Measurements from ENCODE around the gene CA12.

Gene CA12

DNA sequence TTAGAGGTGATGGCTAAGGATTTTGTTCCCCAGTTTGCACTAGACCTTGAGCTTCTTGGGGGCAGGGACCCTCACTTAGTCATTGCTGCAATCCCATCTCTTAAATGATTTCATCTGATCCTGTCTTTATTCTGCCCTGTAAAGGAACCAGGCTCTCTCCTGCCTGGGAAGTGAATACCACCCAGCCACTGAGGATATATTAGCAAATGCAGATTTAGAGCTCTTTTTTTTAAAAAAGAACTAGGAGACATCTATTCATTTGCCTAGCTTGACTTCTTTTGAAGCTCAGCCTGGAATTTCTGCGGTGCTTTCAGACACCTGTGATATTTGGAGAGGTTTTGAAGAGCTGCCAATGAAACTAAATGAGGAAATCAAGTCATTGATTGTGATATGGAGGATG lies 41.8 kb downstream of the CA12 start:
- H3K9ac ChIP-seq (ENCODE audit: low read depth in 1 of 2, low read length in 2 of 2), result no peak overlapping the region
- no peaks in the 10 kb centered on the region for H3K9me3 ChIP-seq (ENCODE audit: control insufficient read depth in 1 of 2, low read length in 2 of 2)
- H3K27ac ChIP-seq (ENCODE audit: low read depth, low read length), result no peak overlapping the region
- no peaks in the 10 kb centered on the region for H3K4me1 ChIP-seq (ENCODE audit: control insufficient read depth in 1 of 2, insufficient read depth in 2 of 2, low read length in 2 of 2)
- H3K27me3 ChIP-seq (ENCODE audit: control insufficient read depth in 1 of 2, insufficient read depth in 2 of 2, low read length in 2 of 2), result no peaks in the 10 kb centered on the region
- no peaks in the 10 kb centered on the region for H3K36me3 ChIP-seq (ENCODE audit: control insufficient read depth in 1 of 2, insufficient read depth in 2 of 2, low read length in 2 of 2)
- no peak overlapping the region for H3K4me3 ChIP-seq (ENCODE audit: low read depth in 1 of 2, low read length in 2 of 2)

DNA sequence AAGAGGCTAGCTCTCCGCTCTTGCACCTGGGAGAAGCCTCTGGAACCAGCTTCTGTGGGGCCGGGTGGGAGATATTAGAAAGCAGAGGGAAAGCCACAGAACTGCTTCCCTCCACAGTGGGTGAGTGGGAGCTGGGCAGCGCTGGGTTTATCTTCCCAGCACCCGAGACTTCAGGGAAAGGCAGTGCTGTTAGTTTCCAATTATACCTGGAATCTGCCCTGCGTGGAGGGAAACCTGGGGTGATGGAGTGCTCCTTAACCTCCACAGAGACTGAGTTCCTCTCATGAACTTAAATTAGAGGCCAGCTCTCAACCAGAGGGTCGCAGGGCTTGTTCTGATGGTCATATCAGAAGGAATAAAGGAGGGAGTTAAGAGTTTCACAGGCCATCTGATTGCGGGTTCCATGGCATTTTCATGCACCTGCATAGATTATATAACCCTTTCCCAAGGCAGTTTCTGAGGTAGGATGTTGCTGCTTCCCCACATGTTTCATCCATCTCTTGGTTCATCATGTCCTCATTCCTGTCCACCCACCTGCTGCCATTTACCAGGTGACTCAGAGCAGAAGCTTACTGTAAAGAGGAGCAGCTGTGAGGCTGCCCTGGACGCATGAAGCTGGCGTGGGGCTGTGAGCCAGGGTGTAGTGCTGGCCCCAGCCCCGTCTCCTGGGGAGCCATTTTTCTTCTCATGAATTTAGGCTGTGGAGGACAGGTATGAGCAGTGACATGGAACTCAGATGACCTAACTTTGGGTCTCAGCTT lies 42.5 kb downstream of the CA12 start:
- Histone ChIP-seq H3K27me3 (ENCODE audit: control insufficient read depth in 1 of 2, insufficient read depth in 2 of 2, low read length in 2 of 2) (no peaks in the 10 kb centered on the region), H3K9me3 (ENCODE audit: control insufficient read depth in 1 of 2, low read length in 2 of 2) (no peaks in the 10 kb centered on the region), H3K36me3 (ENCODE audit: control insufficient read depth in 1 of 2, insufficient read depth in 2 of 2, low read length in 2 of 2) (no peaks in the 10 kb centered on the region), H3K27ac (ENCODE audit: low read depth, low read length) (no peak overlapping the region), H3K9ac (ENCODE audit: low read depth in 1 of 2, low read length in 2 of 2) (no peak overlapping the region), H3K4me3 (ENCODE audit: low read depth in 1 of 2, low read length in 2 of 2) (no peak overlapping the region), H3K4me1 (ENCODE audit: control insufficient read depth in 1 of 2, insufficient read depth in 2 of 2, low read length in 2 of 2) (no peaks in the 10 kb centered on the region)

DNA sequence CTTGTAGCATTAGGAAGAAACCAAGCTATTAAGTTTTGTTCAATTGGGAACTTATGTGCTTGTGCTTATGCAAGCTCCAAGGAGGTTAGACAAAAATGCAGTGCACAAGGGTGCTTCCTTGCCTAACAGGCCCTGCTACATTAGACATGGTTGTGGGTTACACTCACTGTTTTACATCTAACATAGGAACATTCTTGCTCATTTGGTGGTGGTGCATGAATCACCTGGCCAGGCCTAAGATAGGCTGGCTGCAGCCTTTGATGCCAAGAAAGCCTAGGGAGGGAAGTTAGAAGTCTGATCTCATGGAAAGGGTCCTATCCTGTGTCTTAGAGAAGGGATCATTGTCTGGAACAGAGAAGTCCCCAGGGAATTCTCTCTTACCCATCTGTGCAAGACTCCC lies 43.5 kb downstream of the CA12 start:
- no peak overlapping the region for H3K9ac ChIP-seq (ENCODE audit: low read depth in 1 of 2, low read length in 2 of 2)
- H3K36me3 ChIP-seq (ENCODE audit: control insufficient read depth in 1 of 2, insufficient read depth in 2 of 2, low read length in 2 of 2), result no peaks in the 10 kb centered on the region
- no peaks in the 10 kb centered on the region for H3K9me3 ChIP-seq (ENCODE audit: control insufficient read depth in 1 of 2, low read length in 2 of 2)
- no peaks in the 10 kb centered on the region for H3K27me3 ChIP-seq (ENCODE audit: control insufficient read depth in 1 of 2, insufficient read depth in 2 of 2, low read length in 2 of 2)
- H3K4me1 ChIP-seq (ENCODE audit: control insufficient read depth in 1 of 2, insufficient read depth in 2 of 2, low read length in 2 of 2), result no peaks in the 10 kb centered on the region
- H3K27ac ChIP-seq (ENCODE audit: low read depth, low read length), result no peak overlapping the region
- H3K4me3 ChIP-seq (ENCODE audit: low read depth in 1 of 2, low read length in 2 of 2), result no peak overlapping the region

DNA sequence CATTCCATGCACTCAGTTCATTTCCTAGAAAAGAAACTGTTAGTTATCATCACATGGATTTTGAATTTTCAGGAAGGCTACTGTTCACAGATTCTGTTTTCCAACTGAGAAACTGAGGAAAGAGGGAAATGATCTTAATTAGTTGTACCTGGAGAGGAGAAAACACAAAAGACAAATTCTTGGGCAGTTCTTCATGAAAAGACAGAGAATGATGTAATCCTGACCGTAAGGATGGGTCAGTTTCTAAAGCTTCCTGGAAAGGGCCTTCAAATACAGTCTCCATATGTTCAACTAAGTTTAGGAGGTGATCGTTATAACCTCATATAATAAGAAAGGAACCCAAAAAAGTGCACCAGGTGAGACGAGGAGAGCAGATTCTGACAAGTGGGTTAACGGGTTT lies 44.6 kb downstream of the CA12 start:
- H3K36me3 ChIP-seq (ENCODE audit: control insufficient read depth in 1 of 2, insufficient read depth in 2 of 2, low read length in 2 of 2), result no peaks in the 10 kb centered on the region
- no peak overlapping the region for H3K4me3 ChIP-seq (ENCODE audit: low read depth in 1 of 2, low read length in 2 of 2)
- H3K4me1 ChIP-seq (ENCODE audit: control insufficient read depth in 1 of 2, insufficient read depth in 2 of 2, low read length in 2 of 2), result no peaks in the 10 kb centered on the region
- H3K9ac ChIP-seq (ENCODE audit: low read depth in 1 of 2, low read length in 2 of 2), result no peak overlapping the region
- H3K27me3 ChIP-seq (ENCODE audit: control insufficient read depth in 1 of 2, insufficient read depth in 2 of 2, low read length in 2 of 2), result no peaks in the 10 kb centered on the region
- no peak overlapping the region for H3K27ac ChIP-seq (ENCODE audit: low read depth, low read length)
- H3K9me3 ChIP-seq (ENCODE audit: control insufficient read depth in 1 of 2, low read length in 2 of 2), result no peaks in the 10 kb centered on the region

DNA sequence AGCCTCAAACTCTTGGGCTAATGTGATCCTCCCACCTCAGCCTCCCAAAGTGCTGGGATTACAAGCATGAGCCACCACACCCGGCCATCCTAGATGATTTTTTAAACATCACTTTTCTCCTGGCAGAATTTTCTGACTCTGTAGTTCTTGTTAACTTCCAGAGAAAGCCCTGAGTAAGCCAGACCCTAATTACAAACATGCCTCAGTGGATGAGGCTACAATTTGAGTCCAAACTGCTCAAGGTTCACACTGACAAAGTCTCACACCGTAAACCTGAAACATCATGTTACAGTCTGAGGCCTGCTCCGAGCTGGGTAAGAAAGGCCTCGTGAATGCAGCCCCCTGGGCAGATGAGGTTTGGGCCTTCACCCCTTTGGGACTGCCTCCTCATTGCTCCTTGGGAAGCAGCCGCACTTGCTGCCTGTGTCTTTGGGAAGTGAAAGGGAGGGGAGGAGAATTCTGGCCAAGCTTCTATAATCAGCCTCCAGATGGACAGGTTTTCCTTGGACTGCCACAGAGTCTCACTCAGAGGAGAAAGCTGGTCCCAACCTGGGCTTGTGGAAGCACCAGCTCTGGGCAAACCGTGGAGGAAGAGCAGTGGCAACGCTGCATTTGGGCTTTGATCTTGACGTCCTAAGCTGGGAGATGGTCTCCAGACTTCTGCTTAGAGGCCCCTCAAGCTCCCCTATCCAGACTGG lies 46.0 kb downstream of the CA12 start:
- Histone ChIP-seq H3K4me3 (ENCODE audit: low read depth in 1 of 2, low read length in 2 of 2) (no peak overlapping the region), H3K4me1 (ENCODE audit: control insufficient read depth in 1 of 2, insufficient read depth in 2 of 2, low read length in 2 of 2) (no peaks in the 10 kb centered on the region), H3K9ac (ENCODE audit: low read depth in 1 of 2, low read length in 2 of 2) (no peak overlapping the region), H3K9me3 (ENCODE audit: control insufficient read depth in 1 of 2, low read length in 2 of 2) (no peaks in the 10 kb centered on the region), H3K27me3 (ENCODE audit: control insufficient read depth in 1 of 2, insufficient read depth in 2 of 2, low read length in 2 of 2) (no peaks in the 10 kb centered on the region), H3K27ac (ENCODE audit: low read depth, low read length) (no peak overlapping the region), H3K36me3 (ENCODE audit: control insufficient read depth in 1 of 2, insufficient read depth in 2 of 2, low read length in 2 of 2) (no peaks in the 10 kb centered on the region)

DNA sequence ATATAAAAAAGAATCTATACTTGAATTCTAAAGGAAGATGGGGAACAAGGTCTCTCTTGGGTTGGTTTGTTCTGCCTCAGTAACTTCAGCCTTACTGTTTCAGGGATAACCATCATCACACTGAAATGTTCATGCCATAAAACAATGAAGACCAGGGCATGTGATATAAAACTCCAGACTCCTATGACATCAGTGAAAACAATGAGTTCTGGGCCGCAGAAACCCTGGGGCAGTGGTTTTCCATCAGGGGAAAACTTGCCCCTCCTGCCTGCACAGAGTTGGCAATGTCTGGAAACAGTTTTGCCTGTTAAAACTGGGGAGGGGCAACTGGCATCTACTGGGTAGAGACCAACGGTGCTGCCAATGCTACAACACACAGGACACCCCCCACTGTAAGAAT lies 46.8 kb downstream of the CA12 start:
- Histone ChIP-seq H3K4me3 (ENCODE audit: low read depth in 1 of 2, low read length in 2 of 2) (no peak overlapping the region), H3K4me1 (ENCODE audit: control insufficient read depth in 1 of 2, insufficient read depth in 2 of 2, low read length in 2 of 2) (no peaks in the 10 kb centered on the region), H3K9ac (ENCODE audit: low read depth in 1 of 2, low read length in 2 of 2) (no peak overlapping the region), H3K9me3 (ENCODE audit: control insufficient read depth in 1 of 2, low read length in 2 of 2) (no peaks in the 10 kb centered on the region), H3K27ac (ENCODE audit: low read depth, low read length) (no peak overlapping the region), H3K27me3 (ENCODE audit: control insufficient read depth in 1 of 2, insufficient read depth in 2 of 2, low read length in 2 of 2) (no peaks in the 10 kb centered on the region), H3K36me3 (ENCODE audit: control insufficient read depth in 1 of 2, insufficient read depth in 2 of 2, low read length in 2 of 2) (no peaks in the 10 kb centered on the region)

DNA sequence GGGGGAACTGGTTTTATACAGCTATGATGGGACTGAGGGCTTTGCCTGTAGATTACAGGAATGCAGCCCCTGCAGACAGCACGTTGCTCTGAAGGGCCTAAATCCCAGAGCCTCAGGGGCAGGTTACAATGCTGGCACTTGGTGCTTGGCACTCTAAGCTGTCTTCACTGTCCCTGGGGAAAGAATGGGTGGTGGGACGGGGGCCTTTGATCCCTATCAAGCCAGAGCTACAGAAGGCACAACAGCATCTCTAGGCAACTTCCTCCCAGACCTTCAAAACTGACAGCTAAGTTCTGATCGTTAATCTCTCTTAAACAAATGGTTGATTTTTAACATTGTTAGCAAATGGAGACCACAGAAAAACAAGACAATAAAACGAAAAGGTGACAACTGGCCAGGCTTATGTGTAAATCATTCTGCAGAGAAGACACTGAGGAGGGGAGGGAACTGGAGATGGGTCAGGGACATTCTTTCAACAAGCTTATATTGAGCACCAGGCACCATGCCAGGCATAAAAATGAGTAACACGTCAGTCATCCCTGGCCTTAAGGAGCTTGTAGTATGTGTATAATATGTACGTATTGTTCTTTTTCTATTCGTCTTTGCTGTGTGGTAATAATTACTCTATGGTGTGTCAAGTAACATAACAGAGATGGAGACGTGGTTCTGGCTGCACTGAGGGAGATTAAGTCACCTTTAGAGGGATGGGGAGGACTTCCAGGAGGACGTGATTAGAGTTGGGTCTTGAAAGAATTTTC lies 49.1 kb downstream of the CA12 start:
- Histone ChIP-seq H3K9me3 (ENCODE audit: control insufficient read depth in 1 of 2, low read length in 2 of 2) (no peaks in the 10 kb centered on the region), H3K9ac (ENCODE audit: low read depth in 1 of 2, low read length in 2 of 2) (no peak overlapping the region), H3K4me1 (ENCODE audit: control insufficient read depth in 1 of 2, insufficient read depth in 2 of 2, low read length in 2 of 2) (no peaks in the 10 kb centered on the region), H3K27me3 (ENCODE audit: control insufficient read depth in 1 of 2, insufficient read depth in 2 of 2, low read length in 2 of 2) (no peaks in the 10 kb centered on the region), H3K36me3 (ENCODE audit: control insufficient read depth in 1 of 2, insufficient read depth in 2 of 2, low read length in 2 of 2) (no peaks in the 10 kb centered on the region), H3K4me3 (ENCODE audit: low read depth in 1 of 2, low read length in 2 of 2) (no peak overlapping the region), H3K27ac (ENCODE audit: low read depth, low read length) (no peak overlapping the region)

DNA sequence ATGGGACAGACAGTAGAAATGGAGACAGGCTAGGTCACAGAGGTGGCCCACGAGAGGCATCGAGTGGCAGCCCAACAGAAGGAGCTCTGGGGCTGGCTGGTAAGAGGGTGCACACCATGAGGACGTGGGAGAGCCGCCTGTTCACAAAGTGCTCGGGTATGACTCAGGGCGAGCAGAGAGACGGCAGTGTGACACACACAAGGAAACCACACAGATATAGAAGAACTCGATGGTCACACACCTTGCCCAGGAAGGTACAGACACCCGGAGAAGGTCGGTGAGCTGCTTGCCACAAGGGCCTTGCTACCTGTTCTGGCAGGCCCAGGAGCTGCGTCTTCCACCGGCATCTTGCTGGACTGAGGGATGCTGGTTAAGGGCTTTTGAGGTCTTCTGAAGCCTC lies 50.2 kb downstream of the CA12 start:
- Histone ChIP-seq H3K9me3 (ENCODE audit: control insufficient read depth in 1 of 2, low read length in 2 of 2) (no peaks in the 10 kb centered on the region), H3K27me3 (ENCODE audit: control insufficient read depth in 1 of 2, insufficient read depth in 2 of 2, low read length in 2 of 2) (no peaks in the 10 kb centered on the region), H3K27ac (ENCODE audit: low read depth, low read length) (no peak overlapping the region), H3K4me3 (ENCODE audit: low read depth in 1 of 2, low read length in 2 of 2) (no peak overlapping the region), H3K4me1 (ENCODE audit: control insufficient read depth in 1 of 2, insufficient read depth in 2 of 2, low read length in 2 of 2) (no peaks in the 10 kb centered on the region), H3K9ac (ENCODE audit: low read depth in 1 of 2, low read length in 2 of 2) (no peak overlapping the region), H3K36me3 (ENCODE audit: control insufficient read depth in 1 of 2, insufficient read depth in 2 of 2, low read length in 2 of 2) (no peaks in the 10 kb centered on the region)

DNA sequence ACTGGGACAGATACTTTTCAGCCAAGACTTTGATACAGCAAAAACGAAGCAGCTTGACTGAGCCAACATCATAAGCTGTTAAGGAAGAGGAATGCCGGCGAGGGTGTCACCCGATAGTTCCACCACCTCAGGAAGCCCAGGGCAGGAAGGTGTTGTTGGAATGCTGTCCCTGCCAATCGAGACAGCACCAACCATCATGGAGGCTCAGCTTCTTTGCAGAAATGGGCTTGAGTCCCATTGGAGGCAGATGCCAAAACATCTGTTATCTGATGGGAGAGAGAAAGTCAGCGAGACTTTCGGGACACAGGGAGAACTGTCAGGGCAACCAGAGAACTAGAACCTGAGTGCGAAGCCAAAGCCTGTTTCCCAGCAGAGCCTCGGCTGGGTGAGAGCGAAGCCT lies 50.7 kb downstream of the CA12 start:
- H3K9me3 ChIP-seq (ENCODE audit: control insufficient read depth in 1 of 2, low read length in 2 of 2), result no peaks in the 10 kb centered on the region
- H3K4me1 ChIP-seq (ENCODE audit: control insufficient read depth in 1 of 2, insufficient read depth in 2 of 2, low read length in 2 of 2), result no peaks in the 10 kb centered on the region
- no peak overlapping the region for H3K27ac ChIP-seq (ENCODE audit: low read depth, low read length)
- no peak overlapping the region for H3K4me3 ChIP-seq (ENCODE audit: low read depth in 1 of 2, low read length in 2 of 2)
- H3K9ac ChIP-seq (ENCODE audit: low read depth in 1 of 2, low read length in 2 of 2), result no peak overlapping the region
- H3K36me3 ChIP-seq (ENCODE audit: control insufficient read depth in 1 of 2, insufficient read depth in 2 of 2, low read length in 2 of 2), result no peaks in the 10 kb centered on the region
- no peaks in the 10 kb centered on the region for H3K27me3 ChIP-seq (ENCODE audit: control insufficient read depth in 1 of 2, insufficient read depth in 2 of 2, low read length in 2 of 2)
